Astrocyte (in vitro differentiated cells and primary cell): ENCODE measurements around the gene GK.

Experiments
- EZH2 ChIP-seq: IDR thresholded peaks from 2 replicates; pipeline ENCODE4 v1.6.1; 2012; ENCODE audit warnings: mild to moderate bottlenecking, low read length, inconsistent platforms; ENCODE audit not compliant: insufficient read depth
- TF ChIP-seq, protein P1 (sequence below): IDR thresholded peaks from 2 replicates; pipeline ENCODE4 v1.5.1; 2011; ENCODE audit warnings: low read depth, mild to moderate bottlenecking, inconsistent platforms, low read length, moderate library complexity; ENCODE audit not compliant: insufficient read depth

DNA sequence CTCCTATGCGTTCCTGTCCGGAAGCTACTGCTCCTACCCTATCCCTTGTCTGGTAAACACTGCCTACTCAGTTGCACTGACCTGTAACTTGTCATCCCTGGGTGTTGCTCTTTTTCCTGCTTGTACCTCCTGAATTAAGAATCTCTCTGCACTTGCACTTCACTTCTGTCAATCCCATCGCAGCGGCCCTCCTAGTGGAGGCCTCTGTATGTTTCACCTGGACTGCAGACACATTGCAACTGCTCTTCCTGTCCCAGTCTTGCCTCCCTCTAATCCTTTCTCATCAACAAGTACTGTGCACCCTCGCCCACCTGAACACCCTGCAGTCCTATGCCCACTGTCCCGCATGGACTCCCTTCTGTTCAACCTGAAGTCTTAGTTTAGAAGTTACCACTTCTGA, 8.0 kb downstream of the GK start:
- TF ChIP-seq, protein P1, sequence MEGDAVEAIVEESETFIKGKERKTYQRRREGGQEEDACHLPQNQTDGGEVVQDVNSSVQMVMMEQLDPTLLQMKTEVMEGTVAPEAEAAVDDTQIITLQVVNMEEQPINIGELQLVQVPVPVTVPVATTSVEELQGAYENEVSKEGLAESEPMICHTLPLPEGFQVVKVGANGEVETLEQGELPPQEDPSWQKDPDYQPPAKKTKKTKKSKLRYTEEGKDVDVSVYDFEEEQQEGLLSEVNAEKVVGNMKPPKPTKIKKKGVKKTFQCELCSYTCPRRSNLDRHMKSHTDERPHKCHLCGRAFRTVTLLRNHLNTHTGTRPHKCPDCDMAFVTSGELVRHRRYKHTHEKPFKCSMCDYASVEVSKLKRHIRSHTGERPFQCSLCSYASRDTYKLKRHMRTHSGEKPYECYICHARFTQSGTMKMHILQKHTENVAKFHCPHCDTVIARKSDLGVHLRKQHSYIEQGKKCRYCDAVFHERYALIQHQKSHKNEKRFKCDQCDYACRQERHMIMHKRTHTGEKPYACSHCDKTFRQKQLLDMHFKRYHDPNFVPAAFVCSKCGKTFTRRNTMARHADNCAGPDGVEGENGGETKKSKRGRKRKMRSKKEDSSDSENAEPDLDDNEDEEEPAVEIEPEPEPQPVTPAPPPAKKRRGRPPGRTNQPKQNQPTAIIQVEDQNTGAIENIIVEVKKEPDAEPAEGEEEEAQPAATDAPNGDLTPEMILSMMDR: no peak
- no peak for TF ChIP-seq EZH2
